ENCODE data around the gene RASGRF1.

RASGRF1 gene

GRCh38 chr15:78923015-78923414 is 167.6 kb downstream of the RASGRF1 start:
- DNase-seq (ENCODE audit: extremely low spot score): no peak
- POLR2A ChIA-PET: no interaction called here
- TF ChIP-seq CTCF (IDR thresholded peaks at IDR 0.05; ENCODE audit: control extremely low read depth, extremely low read depth, low read depth, missing control alignments): no peak
- CTCF ChIA-PET: interaction anchor here (1.1 to 3.3 kb wide), 5 partner anchors 13 to 262 kb away, joined by 3 to 19 read pairs (median 3); no protein-coding TSS in a partner anchor

GRCh38 chr15:78922527-78922926 is 168.1 kb downstream of the RASGRF1 start:
- POLR2A ChIA-PET: no interaction called here
- TF ChIP-seq CTCF (IDR thresholded peaks at IDR 0.05; ENCODE audit: control extremely low read depth, extremely low read depth, low read depth, missing control alignments): no peak
- CTCF ChIA-PET: interaction anchor here (1.1 to 3.3 kb wide), 6 partner anchors 13 to 262 kb away, joined by 3 to 19 read pairs (median 3); no protein-coding TSS in a partner anchor
- DNase-seq (ENCODE audit: extremely low spot score): no peak

- ChIA-PET POLR2A (interaction anchor here (0.5 kb wide), 1 partner anchor 13 kb away, joined by 5 read pairs; no protein-coding TSS in a partner anchor), CTCF (interaction anchor here (1.1 to 3.3 kb wide), 6 partner anchors 12 to 263 kb away, joined by 3 to 19 read pairs (median 3); no protein-coding TSS in a partner anchor)
- DNase-seq (ENCODE audit: extremely low spot score): peak; percentile 15
- no peak for TF ChIP-seq CTCF (IDR thresholded peaks at IDR 0.05; ENCODE audit: control extremely low read depth, extremely low read depth, low read depth, missing control alignments)
Observed at GRCh38 chr15:78921940-78922339, 168.6 kb downstream of the RASGRF1 start.

GRCh38 chr15:78921517-78921916 is 169.1 kb downstream of the RASGRF1 start:
- CTCF ChIA-PET: interaction anchor here (1.2 to 3.3 kb wide), 6 partner anchors 12 to 83 kb away, joined by 3 to 19 read pairs (median 3); no protein-coding TSS in a partner anchor
- TF ChIP-seq CTCF (IDR thresholded peaks at IDR 0.05; ENCODE audit: control extremely low read depth, extremely low read depth, low read depth, missing control alignments): no peak
- POLR2A ChIA-PET: interaction anchor here (0.5 kb wide), 1 partner anchor 12 kb away, joined by 5 read pairs; no protein-coding TSS in a partner anchor
- peak; percentile 23 for DNase-seq (ENCODE audit: extremely low spot score)

- POLR2A ChIA-PET: no interaction called here
- DNase-seq (ENCODE audit: extremely low spot score): no peak
- CTCF ChIA-PET: no interaction called here
- TF ChIP-seq CTCF (IDR thresholded peaks at IDR 0.05; ENCODE audit: control extremely low read depth, extremely low read depth, low read depth, missing control alignments): no peak
Observed at GRCh38 chr15:78917888-78918287, 172.7 kb downstream of the RASGRF1 start.

- TF ChIP-seq CTCF (IDR thresholded peaks at IDR 0.05; ENCODE audit: control extremely low read depth, extremely low read depth, low read depth, missing control alignments): no peak
- ChIA-PET POLR2A (no interaction called here), CTCF (interaction anchor here (0.6 to 2.0 kb wide), 5 partner anchors 9 to 269 kb away, joined by 3 to 9 read pairs (median 4); no protein-coding TSS in a partner anchor)
- no peak for DNase-seq (ENCODE audit: extremely low spot score)
Observed at GRCh38 chr15:78916088-78916487, 174.5 kb downstream of the RASGRF1 start.
